ENCODE data around the gene SLC17A2.

DNA sequence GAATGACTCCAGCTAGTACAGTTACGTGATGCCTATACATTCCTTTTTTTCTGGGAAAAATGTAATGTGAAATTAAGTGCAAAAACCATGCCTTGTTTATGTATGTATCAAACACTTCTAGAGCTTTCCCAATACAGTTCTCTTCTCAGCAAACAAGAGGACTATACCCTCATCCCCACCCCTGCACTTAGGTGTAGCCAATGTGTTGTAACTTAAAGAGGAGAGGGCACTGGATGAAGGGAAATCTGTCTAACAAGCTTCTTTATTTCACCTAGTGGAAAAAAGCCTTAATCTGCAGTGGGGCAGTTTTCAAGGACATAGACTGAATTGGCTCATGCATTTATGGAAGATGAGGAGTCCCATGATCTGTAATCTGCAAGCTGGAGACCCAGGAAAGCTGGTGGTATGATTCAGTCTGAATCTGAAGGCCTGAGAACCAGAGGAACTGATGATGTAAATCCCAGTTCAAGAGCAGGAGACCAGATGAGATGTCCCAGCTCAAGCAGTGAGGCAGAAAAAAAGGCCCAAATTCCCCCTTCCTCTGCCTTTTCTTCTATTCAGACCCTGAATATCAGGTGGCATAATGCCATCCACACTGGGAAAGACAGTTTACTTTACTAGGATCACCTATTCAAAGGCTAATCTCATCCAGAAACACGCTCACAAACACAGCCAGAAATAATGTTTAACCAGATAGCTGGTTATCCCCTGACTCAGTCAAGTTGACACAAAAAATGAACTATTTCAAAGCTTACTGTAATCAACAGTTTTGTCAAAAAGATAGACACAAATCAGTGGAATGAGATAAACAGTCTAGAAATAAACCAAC is 30.7 kb downstream of the SLC17A2 start:
- TF ChIP-seq, protein P1, sequence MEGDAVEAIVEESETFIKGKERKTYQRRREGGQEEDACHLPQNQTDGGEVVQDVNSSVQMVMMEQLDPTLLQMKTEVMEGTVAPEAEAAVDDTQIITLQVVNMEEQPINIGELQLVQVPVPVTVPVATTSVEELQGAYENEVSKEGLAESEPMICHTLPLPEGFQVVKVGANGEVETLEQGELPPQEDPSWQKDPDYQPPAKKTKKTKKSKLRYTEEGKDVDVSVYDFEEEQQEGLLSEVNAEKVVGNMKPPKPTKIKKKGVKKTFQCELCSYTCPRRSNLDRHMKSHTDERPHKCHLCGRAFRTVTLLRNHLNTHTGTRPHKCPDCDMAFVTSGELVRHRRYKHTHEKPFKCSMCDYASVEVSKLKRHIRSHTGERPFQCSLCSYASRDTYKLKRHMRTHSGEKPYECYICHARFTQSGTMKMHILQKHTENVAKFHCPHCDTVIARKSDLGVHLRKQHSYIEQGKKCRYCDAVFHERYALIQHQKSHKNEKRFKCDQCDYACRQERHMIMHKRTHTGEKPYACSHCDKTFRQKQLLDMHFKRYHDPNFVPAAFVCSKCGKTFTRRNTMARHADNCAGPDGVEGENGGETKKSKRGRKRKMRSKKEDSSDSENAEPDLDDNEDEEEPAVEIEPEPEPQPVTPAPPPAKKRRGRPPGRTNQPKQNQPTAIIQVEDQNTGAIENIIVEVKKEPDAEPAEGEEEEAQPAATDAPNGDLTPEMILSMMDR (IDR thresholded peaks at IDR 0.05), result no peak
- TF ChIP-seq EP300 (IDR thresholded peaks at IDR 0.05; ENCODE audit: low read depth), result no peak
- no peak for TF ChIP-seq POLR2A (IDR thresholded peaks at IDR 0.05)
